Measurements from ENCODE around the gene ZNF599.
"Not testable (repeated sequence)": the region's sequence is repeated elsewhere in the genome, so short reads cannot be mapped to it uniquely, and the experiment has no call there.

ZNF599 gene

DNA sequence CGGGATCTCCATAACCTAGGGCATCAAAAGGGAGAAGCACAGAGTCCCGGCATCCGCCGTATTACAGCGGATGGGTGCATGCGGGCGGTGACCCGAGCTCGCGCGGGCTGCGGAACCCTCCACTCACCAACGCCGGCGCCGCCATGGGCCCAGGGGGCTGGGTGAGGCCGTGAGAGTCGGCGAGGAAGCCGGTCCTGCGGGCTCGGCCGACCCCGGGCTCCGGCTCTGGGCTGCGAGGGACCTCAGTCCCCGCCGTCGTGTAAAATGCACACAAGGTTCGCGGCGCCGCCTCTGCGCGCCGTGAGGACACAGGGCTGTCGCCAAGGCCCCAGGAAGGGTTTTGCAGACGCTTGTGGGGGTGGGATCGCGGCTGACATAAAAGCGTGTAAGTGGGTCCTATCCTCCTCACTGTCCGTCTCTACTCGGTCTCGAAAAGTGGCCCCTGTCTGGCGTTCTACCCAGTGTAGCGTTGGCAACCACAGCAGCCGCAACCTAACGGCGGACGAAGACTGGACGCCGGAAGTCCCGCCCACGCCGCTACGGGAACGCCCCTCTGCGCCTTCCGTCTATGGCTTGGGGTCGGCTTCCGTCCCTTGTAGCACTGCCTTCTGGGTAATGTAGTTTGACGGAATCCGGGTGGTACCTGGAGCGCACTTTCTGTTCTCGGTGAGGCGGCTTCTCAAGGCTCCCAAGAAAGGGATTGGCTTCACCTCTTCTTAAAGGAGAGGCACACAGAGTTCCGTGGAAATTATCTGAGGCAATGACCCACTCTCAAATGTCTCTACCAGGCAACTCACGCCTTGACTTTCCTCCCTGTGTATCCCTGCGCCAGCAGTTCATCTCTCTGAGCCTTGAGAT is at the start of gene ZNF599:
Gene ZNF599 (minus strand): TSS at position 519 of the 858 bp plus-strand sequence. CDS start 374 bp downstream, at position 145.
- peak; percentile 51 for DNase-seq

DNA sequence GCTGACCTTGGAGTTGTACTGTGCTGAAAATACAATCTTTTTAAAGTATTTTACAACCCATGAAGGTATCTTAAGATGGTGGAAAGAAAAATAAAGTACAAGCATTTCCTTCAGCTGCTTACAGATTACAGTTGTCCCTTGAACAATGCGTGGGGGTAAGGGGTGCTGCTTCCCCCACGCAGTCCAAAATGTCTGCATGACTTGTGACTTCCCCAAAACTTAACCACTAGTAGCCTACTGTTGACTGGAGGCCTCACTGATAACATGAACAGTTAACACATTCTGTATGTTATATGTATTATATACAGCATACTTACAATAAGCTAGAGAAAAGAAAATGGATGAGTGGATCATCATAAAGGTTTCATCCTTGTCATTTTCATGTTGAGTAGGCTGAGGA is 45.3 kb upstream of the ZNF599 start:
- no peak for DNase-seq

DNA sequence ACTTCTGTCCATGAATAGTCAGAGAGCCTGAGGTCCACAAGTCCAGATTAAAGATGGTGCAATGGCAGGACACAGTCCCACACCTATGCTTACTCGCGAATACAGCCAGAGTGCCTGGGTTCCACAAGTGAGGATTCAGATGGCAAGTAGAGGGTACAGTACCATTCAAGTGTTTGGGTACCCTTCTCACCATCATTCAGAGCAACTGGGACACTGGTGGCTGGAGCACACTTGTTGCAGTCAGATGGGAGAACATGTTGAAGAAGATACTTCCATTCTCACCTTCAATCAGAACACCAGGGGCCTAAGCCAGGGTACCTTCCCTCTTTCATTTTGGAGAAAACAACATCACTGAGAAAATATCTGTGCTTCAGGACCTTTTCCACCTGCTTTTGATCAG is 43.7 kb upstream of the ZNF599 start:
- DNase-seq: no peak

DNA sequence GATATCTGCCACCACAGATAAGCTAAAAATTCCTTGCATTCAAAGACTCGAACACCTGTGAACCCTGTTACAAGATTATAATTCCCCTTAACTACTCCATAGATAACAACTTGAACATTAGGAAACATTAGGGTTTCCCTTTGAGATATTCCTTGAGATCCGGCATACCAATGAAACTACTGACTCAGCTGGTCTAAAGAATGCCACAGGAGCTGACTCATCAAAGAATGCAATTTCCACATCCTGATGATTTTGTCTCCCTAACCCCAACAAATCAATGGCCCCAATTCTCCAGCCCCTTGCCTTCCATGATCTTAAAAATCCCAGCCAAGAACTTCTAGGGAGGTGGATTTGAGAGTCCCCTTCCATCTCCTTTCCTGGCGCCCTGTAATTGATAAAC is 35.6 kb upstream of the ZNF599 start:
- DNase-seq: no peak

DNA sequence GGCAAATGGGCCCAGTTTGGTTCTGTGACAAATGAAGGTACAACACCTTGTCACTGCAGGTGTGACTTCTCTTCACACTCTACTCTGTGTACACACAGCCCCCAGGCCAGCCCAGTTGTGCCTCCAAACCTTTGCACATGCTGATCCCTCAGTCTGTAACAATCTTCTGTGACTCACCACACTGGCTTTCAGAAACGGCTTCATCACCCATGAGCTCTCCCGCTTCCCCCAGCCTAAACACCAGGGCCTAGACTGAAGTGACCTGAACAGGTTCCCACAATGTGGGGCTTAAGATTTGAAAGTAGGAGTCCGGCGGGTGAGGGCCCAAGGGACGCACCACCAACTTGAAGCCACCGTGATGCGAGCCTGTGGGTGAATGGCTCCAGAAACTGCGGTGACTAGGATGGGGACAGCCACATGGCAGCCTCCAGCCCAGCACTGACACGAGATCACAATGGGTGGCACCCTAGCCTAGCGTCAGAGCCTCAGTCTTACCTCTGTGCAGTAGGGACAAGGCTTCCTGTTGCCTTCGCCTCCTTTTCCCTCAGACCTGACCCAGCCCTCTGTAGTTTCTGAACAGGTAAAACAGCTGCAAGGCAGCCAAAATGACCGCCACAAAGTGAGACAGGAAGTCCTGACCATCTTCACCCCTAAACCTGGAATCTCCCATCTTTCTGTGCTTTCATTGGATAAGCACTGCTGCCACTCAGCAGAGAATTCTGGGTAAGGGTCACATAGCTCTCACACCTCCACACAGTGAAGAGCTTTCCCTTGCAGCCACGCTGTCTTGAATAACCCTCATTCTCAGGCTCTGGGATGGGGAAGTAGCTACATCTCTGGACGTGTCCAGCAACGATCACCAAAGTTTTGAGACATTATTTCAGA is 34.2 kb upstream of the ZNF599 start:
- DNase-seq: no peak

DNA sequence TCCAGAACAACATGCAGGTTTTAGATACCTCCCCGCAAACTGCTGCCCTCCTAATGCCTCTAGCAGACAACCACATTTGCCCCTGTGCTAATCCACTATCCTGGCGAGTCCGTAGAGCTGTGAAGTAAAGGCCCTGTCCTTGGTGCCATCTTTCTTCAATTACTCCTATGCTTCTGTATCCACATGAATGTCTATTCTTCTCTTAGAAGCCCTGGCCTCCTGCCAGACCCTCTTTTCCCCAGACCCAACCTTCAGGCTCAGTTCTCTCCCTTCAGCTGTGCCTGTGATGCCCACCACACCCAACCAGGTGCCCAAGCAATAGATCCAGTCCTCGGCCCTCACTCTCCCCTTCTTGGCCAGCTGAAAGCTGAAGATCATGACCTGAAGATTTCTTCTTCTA is 31.1 kb upstream of the ZNF599 start:
- no peak for DNase-seq

DNA sequence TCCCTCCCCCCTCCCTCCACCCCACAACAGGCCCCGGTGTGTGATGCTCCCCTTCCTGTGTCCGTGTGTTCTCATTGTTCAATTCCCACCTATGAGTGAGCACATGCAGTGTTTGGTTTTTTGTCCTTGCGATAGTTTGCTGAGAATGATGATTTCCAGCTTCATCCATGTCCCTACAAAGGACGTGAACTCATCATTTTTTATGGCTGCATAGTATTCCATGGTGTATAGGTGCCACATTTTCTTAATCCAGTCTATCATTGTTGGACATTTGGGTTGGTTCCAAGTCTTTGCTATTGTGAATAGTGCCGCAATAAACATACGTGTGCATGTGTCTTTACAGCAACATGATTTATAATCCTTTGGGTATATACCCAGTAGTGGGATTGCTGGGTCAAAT is 23.9 kb upstream of the ZNF599 start:
- not testable (repeated sequence) for DNase-seq

DNA sequence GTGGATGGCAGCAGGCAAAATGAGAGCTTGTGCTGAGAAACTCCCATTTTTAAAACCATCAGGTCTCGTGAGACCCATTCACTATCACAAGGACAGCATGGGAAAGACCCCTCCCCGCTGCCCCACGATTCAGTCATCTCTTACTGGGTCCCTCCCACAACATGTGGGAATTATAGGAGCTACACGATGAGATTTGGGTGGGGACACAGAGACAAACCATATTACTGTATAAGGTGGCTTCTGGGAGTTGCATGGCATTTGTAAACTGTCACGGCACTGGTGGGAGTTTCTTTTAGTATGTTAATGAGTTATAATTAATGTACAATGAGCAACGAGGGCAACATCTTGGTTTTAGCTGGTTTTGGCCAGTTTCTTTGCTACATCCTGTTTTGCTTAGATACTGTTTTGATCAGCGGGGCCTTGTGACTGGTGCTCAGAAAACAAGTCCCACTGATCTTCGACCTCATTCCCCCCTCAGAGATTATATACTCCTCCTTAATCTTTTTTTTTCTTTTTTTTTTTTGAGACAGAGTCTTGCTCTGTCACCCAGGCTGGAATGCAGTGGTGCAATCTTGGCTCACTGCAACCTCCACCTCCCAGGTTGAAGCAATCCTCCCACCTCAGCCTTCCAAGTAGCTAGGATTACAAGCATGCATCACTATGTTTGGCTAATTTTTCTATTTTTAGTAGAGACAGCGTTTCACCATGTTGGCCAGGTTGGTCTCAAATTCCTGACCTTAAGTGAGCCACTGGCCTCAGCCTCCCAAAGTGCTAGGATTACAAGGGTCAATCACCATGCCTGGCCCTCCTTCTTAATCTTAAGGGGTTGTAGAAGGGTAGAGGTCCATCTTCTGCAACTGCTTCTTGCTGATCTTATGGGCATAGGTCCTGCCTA is 21.3 kb upstream of the ZNF599 start:
- DNase-seq: no peak

DNA sequence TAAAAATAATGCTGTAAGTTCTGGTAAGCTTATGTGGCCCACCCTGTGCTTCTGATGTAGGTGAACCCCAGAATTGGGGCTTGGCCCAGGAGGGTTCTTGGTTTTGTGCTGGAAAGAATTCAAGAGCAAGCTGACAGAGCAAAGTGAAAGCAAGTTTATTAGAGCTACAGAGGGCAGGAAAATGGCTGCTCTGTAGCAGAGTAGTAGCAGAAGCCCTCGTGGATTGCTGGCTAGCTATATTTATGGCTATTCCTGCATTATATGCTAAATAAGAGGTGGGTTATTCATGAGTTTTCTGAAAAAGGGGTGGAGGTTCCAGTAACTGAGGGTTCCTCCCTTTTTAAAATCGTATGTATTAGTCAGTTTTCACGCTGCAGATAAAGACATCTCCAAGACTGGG is 20.6 kb upstream of the ZNF599 start:
- DNase-seq: no peak

DNA sequence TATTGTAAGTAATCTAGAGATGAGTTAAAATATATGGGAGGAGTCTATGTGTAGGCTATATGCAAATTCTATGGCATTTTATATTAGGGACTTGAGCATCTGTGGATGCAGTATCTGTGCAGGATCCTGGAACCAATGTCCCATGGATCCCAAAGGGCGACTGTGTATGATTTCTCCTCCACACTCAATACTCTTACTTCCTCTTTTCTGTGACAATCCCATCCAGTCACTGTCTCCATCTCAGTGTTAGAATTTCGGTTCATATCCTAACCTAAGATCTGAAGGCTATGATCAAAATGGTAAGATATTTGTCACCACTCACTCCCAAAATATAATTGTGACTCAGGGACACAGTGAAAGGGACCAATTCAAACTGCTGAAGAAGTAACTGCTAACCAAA is 15.1 kb upstream of the ZNF599 start:
- DNase-seq: peak; percentile 60

DNA sequence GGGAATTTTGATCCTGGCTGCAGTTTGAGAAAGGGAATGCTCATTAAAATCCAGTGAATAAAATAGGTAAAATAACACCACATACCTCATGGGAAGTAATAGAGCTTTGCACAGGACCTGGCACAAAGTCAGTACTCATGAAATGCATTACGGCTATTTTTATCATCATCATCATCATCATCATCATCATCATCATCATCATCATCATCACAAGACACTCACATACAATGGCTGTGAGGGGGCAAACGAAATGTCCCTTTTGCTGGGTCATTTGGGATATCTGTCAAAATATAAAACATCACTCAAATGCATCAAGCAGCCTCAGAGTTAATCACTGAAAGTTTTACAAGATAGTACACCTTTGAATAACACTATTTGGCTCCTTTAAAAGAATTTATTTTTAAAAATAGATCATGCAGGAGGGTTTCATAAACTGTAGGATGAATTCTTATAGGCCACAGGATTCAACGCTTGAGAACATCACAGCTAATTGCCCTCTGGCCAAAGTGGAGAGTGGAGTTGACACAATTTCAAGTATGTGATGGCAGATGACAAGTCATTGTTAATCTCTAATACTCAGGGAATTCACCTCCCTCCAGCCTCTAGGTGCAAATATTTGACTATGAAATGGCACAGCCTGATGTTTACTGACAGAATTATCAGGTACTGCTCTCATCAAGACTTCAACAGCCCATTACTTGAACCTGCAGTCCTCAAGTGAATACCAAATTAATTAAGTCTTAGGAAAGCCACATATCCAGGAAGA is 14.2 kb upstream of the ZNF599 start:
- DNase-seq: no peak

DNA sequence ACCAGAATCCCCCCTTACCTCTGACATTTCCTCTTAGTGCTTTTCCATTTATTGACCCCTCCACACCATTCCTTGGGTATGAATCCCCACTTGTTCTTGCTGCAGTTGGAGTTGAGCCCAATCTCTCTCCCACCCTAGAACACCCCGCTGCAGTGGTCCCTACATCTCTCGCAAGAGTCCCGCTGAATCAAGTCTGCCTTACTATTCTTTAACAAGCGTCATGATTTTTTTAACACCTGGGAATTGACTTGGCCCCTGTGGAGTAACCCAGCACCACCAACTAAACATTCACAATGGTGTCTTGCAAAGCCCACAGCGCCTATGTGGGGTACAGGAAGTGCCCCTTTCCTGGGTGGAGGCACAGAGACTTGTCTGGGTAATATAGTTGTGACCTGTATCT is 13.2 kb upstream of the ZNF599 start:
- no peak for DNase-seq

DNA sequence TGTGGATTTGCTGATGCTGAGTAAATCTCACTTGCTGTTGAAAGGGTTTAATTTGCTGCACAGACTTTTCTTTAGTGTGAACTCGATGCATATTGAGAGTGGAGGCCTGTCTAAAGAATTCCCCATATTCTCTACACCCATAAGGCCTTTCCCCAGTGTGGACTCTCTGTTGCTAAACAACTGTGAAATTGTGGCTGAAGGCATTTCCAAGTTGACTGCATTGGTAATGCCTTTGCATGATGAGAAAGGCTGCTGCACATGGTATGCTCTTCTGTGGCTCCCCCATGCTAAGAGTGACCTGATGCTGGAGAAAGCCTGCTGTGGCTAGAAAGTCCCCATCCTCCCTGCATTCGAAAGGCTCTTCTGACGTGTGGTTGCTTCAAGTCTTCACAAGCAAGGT is 6.6 kb upstream of the ZNF599 start:
- DNase-seq: no peak

DNA sequence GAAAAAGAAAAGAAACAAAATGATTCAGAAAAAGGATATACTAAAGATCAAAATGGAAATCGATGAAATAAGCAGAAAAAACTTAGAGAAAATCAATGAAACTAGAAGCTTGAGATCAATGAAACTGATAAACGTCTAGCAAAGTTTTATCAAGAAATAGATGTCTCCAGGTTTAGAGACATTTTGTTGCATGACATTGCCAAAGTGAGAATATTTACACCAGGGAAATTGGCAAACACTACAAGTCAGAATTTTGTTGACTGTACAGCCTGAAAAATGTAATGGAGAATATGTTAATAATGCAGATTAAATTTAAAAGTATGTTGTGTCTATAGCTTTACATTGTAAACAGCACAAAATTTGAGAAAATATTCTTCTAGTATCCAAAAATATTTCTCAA is 5.3 kb upstream of the ZNF599 start:
- no peak for DNase-seq

DNA sequence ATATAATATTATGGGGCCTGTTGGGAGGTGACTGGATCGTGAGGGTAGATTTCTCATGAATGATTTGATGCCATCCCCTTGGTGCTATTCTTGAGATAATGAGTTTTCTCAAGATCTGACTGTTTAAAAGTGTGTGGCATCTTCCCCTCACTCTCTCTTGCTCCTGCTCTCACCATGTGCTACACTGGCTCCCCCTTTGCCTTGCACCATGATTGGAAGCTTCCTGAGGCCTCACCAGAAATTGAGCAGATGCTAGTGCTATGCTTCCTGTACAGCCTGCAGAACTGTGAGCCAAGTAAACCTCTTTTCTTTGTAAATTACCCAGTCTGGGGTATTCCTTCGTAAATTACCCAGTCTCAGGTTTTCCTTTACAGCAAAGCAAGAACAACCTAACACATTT is 1.8 kb upstream of the ZNF599 start:
- DNase-seq: no peak

DNA sequence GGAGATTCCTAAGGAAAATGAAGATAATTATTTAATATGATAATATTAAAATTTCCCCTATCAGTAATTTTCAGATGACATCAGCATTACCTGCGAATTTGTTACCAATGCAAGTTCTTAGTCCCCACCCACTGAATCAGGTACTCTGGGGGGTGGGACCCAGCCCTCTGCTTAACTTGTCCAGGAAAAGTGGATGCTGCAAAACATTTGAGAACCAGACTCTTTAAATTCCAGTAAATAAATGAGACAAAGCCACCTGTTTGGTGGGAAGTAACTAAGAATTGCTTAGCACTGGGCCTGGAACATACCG is 495 bp upstream of the ZNF599 start:
- no peak for DNase-seq

DNA sequence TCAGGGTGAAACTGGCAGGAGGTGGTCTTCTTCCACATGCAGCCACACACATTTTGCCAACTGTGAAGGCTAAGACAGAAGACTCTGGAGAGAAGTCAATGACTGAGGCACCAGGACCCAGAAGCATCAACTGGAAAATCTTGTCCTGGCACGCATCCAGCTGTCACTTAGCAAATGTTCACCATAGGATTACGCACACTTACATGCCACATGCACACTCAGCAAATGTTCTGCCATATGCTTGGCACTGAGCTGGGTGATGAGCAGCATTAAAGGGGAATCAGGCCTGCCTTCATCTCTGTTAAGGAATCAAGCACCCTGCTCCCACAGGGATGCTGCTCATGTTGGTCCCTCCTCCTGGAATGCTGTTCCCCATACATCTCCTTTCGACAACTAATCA is 5.1 kb downstream of the ZNF599 start:
- DNase-seq: no peak

DNA sequence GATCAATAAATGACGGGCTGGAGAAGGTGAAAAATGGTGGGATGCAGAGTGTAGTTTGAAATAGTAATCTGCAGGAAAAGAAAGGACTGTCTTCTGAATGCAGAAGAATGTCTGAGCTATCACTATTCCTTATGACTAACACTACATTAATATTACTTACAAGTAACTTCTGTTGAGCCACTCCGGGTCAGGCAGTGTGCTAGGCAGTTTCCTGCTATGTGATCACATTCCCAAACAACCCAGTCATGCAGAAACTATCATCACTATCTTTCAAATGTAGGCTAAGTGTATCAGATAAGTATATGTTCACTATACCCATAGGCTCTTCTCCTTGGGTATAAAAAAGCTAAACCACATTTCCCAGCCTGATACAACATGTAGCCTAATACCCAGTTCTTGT is 6.6 kb downstream of the ZNF599 start:
- no peak for DNase-seq

DNA sequence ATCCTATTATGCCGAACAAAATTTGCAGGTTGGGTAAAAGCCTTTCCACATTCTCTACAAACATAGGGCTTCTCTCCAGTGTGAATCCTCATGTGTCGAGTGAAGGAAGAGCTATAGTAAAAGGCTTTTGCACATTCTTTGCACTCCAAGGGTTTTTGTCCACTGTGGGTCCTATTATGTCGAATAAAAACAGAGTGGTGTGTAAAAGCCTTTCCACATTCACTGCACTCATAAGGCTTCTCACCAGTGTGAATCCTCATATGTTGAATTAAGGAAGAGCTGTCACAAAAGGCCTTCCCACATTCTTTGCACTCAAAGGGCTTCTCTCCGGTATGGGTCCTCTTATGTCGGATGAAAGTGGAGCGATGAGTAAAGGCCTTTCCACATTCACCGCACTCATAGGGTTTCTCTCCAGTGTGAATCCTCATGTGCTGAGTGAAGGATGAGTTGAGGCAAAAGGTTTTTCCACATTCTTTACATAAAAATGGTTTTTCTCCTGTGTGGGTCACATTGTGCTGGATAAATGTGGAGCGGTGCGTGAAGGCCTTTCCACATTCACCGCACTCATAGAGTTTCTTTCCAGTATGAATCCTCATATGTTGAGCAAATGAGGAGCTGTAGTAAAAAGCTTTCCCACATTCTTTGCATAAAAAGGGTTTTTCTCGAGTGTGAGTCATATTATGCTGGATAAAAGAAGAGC is 13.6 kb downstream of the ZNF599 start:
- DNase-seq: no peak

DNA sequence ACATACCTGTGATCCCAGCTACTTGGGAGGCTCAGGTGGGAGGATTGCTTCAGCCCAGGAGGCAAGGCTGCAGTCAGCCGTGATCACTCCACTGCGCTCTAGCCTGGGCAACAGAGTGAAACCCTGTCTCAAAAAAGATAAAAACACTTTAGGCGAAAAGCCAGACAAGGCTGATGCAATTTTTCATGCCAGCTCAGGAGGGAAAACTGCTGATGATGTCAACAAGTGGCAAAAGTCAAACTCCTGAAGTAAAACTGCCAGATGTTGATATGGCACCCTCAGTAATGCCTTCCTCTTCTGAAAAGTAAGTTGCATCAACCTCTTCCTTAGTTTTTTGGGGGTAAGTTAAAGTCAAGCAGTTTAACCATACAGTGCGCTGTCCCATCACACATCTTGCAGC is 15.6 kb downstream of the ZNF599 start:
- no peak for DNase-seq

DNA sequence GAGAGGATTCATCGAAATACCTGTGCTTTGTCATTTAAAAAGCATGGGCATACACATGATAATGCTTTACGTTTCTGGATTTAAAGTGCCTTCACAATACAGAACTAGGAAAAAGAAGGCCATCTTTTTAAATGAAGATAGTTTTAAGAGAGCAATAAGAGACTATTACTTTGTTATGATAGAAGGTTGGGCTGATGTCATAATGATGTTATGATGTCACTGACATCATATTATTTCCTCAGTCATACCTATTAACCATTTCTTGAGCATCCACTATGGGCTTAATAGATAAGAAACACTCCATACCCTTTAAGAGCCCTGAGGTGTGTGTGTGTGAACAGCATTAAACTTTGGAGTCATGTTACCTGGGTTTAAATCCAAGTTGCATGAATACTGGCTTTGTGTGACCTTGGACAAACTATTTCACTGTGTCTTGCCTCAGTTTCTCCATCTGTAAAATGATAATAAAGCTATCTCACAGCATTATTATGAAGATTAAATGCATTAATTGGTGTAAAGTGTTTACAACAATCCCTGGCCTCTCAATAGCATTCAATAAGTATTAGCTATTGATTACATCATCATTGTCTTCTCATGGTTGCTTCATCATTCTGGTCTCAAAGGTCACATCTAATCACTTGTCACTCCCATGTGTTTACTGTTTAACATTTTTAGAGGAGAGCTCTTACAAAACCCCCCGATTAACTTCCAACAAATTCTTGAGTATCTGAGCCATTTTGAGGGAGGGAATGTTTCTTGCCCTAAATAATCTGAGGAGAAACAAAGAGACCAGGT is 27.9 kb downstream of the ZNF599 start:
- no peak for DNase-seq
